Measurements from ENCODE around the gene ATP2A2. TPM values are rescaled to one million over a fixed set of nuclear protein-coding genes. Genes with fewer than 3 reads are reported as not detected.
A peak's percentile ranks its signal among the peaks of the same experiment; 100 is the strongest.

ATP2A2 gene
- total RNA-seq, 1 experiment from 2014 or later, result 154 TPM

GRCh38 chr12:110340706-110341105 lies 59.7 kb downstream of the ATP2A2 start:
- ChIA-PET POLR2A (ENCODE audit: unreplicated experiment) (no interaction called here), CTCF (no interaction called here)
- Histone ChIP-seq H3K4me3 (no peak overlapping the region), H3K36me3 (ENCODE audit: low read depth) (peaks cover 67% of the 10 kb centered on the region), H3K27me3 (ENCODE audit: insufficient read depth, low read depth) (no peaks in the 10 kb centered on the region), H3K79me2 (ENCODE audit: low read depth) (peaks cover 16% of the 10 kb centered on the region; the same call in 1 of the 2 replicates), H3K4me2 (no peak overlapping the region), H3F3A (ENCODE audit: insufficient read depth, low read depth) (peaks cover 68% of the 10 kb centered on the region), H3K9me3 (ENCODE audit: insufficient read depth, low read depth) (no peaks in the 10 kb centered on the region), H3K9me2 (ENCODE audit: insufficient read depth) (no peaks in the 10 kb centered on the region), H3K4me1 (replicated peaks; ENCODE audit: insufficient read depth) (peaks cover 43% of the 10 kb centered on the region), H3K27ac (no peak overlapping the region), H4K20me1 (ENCODE audit: insufficient read depth) (no peaks in the 10 kb centered on the region), H2AFZ (no peak overlapping the region)
- TF ChIP-seq CTCF (conservative IDR thresholded peaks at IDR 0.05) (no peak), EZH2 (IDR thresholded peaks at IDR 0.05; ENCODE audit: low read depth) (no peak)
- intact Hi-C loops (cut with micrococcal nuclease; ENCODE audit: unreplicated experiment), result no loop called here
- no TSS peak for BruUV-seq (replicated peaks)
- no peak for DNase-seq

- H3K27ac ChIP-seq, result 0 out of 2 replicates have a peak overlapping the region, but pooled peaks have one; percentile 91
- H3K4me2 ChIP-seq, result no peak overlapping the region
- no TSS peak for BruUV-seq (replicated peaks)
- no peaks in the 10 kb centered on the region for H3K27me3 ChIP-seq (ENCODE audit: insufficient read depth, low read depth)
- TF ChIP-seq EZH2 (IDR thresholded peaks at IDR 0.05; ENCODE audit: low read depth) (no peak), CTCF (conservative IDR thresholded peaks at IDR 0.05) (no peak)
- peaks cover 75% of the 10 kb centered on the region for H3F3A ChIP-seq (ENCODE audit: insufficient read depth, low read depth)
- no peak overlapping the region for H2AFZ ChIP-seq
- ChIA-PET CTCF (no interaction called here), POLR2A (ENCODE audit: unreplicated experiment) (no interaction called here)
- H3K79me2 ChIP-seq (ENCODE audit: low read depth), result peaks cover 19% of the 10 kb centered on the region; the same call in 1 of the 2 replicates
- H3K4me3 ChIP-seq, result no peak overlapping the region
- no peak for DNase-seq
- H3K9me2 ChIP-seq (ENCODE audit: insufficient read depth), result no peaks in the 10 kb centered on the region
- no peaks in the 10 kb centered on the region for H4K20me1 ChIP-seq (ENCODE audit: insufficient read depth)
- peaks cover 67% of the 10 kb centered on the region for H3K36me3 ChIP-seq (ENCODE audit: low read depth)
- H3K4me1 ChIP-seq (replicated peaks; ENCODE audit: insufficient read depth), result peaks cover 48% of the 10 kb centered on the region
- intact Hi-C loops (cut with micrococcal nuclease; ENCODE audit: unreplicated experiment), result no loop called here
- H3K9me3 ChIP-seq (ENCODE audit: insufficient read depth, low read depth), result no peaks in the 10 kb centered on the region
Observed at GRCh38 chr12:110342157-110342556, 61.1 kb downstream of the ATP2A2 start.

- H4K20me1 ChIP-seq (ENCODE audit: insufficient read depth), result no peaks in the 10 kb centered on the region
- no TSS peak for BruUV-seq (replicated peaks)
- CTCF ChIA-PET, result no interaction called here
- no peak overlapping the region for H2AFZ ChIP-seq
- H3K9me2 ChIP-seq (ENCODE audit: insufficient read depth), result no peaks in the 10 kb centered on the region
- H3K4me2 ChIP-seq, result no peak overlapping the region
- intact Hi-C loops (cut with micrococcal nuclease; ENCODE audit: unreplicated experiment), result no loop called here
- H3K27ac ChIP-seq, result peak overlapping the region; percentile 91
- no peak overlapping the region for H3K4me3 ChIP-seq
- H3K4me1 ChIP-seq (replicated peaks; ENCODE audit: insufficient read depth), result peaks cover 48% of the 10 kb centered on the region
- H3F3A ChIP-seq (ENCODE audit: insufficient read depth, low read depth), result peaks cover 84% of the 10 kb centered on the region
- H3K9me3 ChIP-seq (ENCODE audit: insufficient read depth, low read depth), result no peaks in the 10 kb centered on the region
- peaks cover 74% of the 10 kb centered on the region for H3K36me3 ChIP-seq (ENCODE audit: low read depth)
- TF ChIP-seq EZH2 (IDR thresholded peaks at IDR 0.05; ENCODE audit: low read depth), result no peak
- no peak for TF ChIP-seq CTCF (conservative IDR thresholded peaks at IDR 0.05)
- POLR2A ChIA-PET (ENCODE audit: unreplicated experiment), result interaction anchor here (0.6 kb wide), 1 partner anchor 330 kb away, joined by 3 read pairs; no protein-coding TSS in a partner anchor
- DNase-seq, result no peak
- no peaks in the 10 kb centered on the region for H3K27me3 ChIP-seq (ENCODE audit: insufficient read depth, low read depth)
- H3K79me2 ChIP-seq (ENCODE audit: low read depth), result peaks cover 19% of the 10 kb centered on the region; the same call in 1 of the 2 replicates
Observed at GRCh38 chr12:110343114-110343513, 62.1 kb downstream of the ATP2A2 start.

Measured in PC-9 (cell line).